Measurements from ENCODE around the gene KIF25. TPM values are rescaled to one million over a fixed set of nuclear protein-coding genes. Genes with fewer than 3 reads are reported as not detected.
"Not testable (repeated sequence)": the region's sequence is repeated elsewhere in the genome, so short reads cannot be mapped to it uniquely, and the experiment has no call there.

The KIF25 gene
- total RNA-seq, 1 experiment from 2014 or later, result not detected

DNA sequence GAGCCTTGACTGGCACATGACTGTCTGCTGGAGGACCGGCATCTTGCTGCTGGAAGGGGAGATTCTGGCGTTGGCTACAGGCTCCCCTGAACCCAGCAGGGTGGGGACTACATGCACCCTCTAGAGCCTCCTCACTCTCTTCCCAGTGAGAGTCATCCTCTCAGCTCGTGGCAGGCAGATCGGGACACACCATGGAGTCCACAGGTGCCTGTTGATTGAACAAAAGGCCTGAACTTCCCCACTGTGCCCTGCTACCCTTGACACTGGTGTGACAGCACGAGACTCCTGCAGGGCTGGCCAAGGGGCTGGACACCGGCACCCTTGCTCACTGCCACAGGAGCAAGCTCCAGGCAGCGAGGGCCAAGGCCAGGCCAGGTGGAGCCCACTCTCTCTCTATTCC lies 73.3 kb downstream of the KIF25 start:
- DNase-seq (ENCODE audit: low read depth), result no peak

DNA sequence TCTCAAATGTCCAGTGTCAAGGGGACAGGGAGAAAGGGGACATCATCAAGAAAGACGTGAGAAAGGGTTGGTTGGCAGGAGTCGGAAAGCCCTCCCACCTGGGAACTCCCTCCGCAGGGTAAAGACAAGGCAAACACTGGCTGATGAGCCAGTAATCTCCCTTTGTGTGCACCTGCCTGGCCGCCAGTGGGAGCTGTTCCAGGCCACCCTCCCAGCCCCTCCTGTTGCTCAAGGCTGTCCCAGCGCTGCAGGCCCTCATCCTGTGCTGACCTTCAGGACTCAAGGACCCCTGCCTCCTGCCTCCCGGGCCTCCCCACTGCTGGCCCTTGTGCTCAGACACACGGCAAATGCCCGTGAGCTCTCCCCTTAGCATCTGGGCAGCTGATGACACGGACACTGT lies 74.1 kb downstream of the KIF25 start:
- DNase-seq (ENCODE audit: low read depth), result peak; percentile 14

DNA sequence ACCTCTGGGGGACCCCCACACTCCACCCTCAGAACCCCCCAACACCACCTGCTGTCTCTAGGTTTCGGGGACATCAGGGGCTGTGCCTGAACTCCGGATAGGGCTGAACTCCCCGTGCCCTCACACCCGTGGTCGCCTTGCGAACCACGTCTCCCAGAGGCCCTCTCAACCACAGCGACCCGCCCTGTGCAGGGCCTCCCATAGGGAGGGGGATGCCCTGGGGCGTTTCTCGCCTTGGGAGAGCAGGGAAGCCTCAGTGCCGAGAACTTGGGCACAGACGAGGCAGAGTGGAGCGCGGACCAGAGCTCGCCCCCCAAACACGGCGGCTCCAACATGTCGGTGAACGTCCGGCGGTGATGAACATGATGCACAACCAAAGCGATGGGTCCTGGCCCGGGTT lies 74.8 kb downstream of the KIF25 start:
- no peak for DNase-seq (ENCODE audit: low read depth)

GRCh38 chr6:168072730-168073129 lies 75.3 kb downstream of the KIF25 start:
- DNase-seq (ENCODE audit: low read depth), result no peak

DNA sequence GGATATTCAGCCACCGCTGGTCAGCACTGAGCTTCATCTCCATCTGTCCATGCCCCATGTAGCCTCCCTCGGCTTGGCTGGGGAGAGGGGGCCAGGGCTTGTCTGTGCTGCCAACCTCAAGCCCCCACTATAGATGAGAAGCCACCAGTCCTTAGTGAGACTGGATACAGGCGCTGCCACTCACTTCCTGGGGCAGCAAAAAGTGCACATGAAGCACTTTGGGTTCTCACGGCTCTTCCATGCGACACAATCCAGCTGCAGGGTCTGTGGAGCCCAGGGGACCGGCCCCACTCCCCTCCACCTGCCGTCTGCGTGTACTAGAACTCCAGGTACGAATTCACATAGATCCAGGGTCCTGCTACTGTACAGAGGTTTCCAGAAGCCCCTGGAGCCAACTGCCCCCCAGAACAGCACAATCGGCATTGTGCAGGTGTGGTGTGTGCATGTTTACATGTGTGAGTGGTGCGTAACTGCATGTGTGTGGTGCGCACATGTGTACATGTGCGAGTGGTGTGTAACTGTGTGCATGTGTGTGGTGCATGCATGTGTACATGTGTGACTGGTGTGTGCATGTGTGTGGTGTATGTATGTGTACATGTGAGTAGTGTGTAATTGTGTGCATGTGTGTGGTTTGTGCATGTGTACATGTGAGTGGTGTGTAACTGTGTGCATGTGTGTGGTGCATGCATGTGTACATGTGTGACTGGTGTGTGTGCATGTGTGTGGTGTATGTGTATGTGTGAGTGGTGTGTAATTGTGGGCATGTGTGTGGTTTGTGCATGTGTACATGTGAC lies 76.7 kb downstream of the KIF25 start:
- no peak for DNase-seq (ENCODE audit: low read depth)

DNA sequence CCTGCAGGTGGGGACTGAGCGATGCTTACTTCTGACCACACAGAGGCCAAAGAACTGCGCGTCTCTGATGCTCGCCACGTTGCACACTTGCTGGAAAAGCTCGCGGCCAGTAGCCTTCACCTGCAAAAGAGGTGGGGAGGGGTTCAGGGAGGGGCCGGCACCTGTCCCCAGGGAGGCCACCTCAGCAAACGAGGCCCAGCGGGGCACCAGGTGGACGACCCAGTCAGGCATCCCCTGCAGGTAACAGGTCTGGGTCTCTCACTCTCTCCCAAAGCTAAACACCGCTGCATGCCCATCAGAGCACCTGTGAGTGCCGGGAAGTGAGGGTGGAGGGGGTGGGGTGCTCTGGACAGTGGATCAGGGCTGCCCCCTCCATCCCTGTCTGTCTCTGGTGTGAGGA lies 77.7 kb downstream of the KIF25 start:
- no peak for DNase-seq (ENCODE audit: low read depth)

DNA sequence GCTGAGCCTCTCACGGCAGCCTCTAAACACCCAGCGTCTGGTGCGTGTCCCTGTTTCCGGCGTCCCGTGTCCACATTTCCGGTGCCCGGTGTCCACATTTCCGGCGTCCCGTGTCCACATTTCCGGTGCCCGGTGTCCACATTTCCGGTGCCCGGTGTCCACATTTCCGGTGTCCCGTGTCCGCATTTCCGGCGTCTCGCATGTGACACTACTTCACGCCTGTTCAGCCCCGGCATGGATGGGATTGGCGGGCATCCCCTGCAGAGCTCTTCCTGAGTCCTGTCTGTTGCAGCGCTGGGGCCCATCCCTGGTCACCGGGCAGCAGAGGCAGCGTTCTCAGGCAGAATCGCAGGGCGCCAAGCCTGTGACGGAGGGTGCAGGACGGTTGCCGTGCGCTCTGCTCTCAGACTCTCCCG lies 78.3 kb downstream of the KIF25 start:
- no peak for DNase-seq (ENCODE audit: low read depth)

DNA sequence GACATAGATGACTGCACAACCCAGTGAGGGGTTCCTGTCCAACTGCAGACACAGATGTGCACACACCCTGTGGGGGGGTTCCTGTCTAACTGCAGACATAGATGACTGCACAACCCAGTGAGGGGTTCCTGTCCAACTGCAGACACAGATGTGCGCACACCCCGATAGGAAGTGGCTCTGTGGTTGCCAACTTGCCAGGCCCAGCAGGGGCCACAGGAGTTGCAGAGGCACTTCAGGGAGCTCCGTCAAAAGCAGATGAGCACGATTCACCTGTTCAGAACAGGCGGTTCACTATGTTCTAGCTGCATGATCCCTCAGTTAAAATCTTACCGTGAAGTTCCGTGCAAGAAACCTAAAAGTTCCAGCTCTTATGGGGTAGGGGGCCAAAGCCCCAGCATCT lies 79.9 kb downstream of the KIF25 start:
- not testable (repeated sequence) for DNase-seq (ENCODE audit: low read depth)

GRCh38 chr6:168078175-168078942 lies 80.9 kb downstream of the KIF25 start:
- no peak for DNase-seq (ENCODE audit: low read depth)

DNA sequence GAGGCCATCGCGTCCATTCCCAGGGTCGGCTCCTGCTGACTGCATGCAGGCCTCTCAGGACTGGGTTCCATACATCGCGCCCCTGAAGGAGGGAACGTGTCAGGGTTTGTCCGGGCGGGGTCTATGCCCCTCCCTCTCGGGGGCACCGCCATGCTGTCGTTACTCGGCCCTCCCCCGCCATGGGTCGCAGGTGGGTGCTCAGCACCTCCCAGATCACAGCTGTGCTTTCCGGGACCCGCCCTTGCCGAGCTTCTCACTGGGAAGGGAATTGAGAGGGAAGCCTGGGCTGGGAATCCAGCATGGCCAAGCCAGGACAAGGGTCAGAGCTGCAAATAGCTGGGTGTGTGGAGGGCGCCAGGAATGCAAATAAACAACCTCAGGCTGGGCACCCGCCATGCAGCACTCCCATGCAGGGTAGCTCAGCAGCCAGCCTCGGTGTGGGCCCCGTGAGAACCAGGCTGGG lies 81.5 kb downstream of the KIF25 start, which contains the start of gene FRMD1:
FRMD1 (minus strand) TSS at position 270 of the 463 bp plus-strand sequence; CDS start at position 152, 118 bp downstream.
- DNase-seq (ENCODE audit: low read depth), result no peak

DNA sequence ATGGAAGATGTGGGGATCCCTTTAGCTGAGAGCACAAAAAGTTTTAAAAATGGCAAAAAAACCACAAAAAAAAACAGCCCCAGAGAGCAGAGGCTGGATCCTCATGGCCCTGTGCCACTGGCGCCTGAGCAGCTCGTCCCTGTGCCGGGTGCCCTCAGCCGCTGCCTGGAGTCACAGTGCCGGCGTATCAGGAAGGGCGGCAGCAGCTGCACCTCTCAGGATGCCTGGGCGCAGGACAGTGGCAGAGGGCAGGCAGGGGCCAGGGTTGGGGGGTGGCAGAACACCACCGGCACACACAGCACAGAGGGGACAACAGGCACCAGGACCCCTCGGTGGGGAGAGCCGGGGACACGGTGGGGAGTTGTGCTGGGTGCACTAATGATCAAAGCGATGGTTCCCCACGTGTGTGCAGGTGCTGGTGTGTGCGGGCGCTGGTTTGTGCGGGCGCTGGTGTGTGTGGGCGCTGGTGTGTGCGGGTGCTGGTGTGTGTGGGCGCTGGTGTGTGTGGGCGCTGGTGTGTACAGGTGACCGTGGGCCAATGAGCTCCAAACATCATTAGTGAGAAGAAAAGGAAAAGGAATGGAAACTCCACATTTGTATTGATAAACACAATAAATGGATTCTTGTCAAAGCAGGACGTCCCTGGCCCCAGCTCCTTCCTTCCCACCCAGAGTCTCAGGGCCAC lies 83.1 kb downstream of the KIF25 start:
- DNase-seq (ENCODE audit: low read depth), result no peak

GRCh38 chr6:168081858-168082546 lies 84.5 kb downstream of the KIF25 start:
- DNase-seq (ENCODE audit: low read depth), result no peak

GRCh38 chr6:168082860-168083513 lies 85.5 kb downstream of the KIF25 start:
- no peak for DNase-seq (ENCODE audit: low read depth)

GRCh38 chr6:168083514-168083885 lies 86.0 kb downstream of the KIF25 start:
- DNase-seq (ENCODE audit: low read depth), result no peak

DNA sequence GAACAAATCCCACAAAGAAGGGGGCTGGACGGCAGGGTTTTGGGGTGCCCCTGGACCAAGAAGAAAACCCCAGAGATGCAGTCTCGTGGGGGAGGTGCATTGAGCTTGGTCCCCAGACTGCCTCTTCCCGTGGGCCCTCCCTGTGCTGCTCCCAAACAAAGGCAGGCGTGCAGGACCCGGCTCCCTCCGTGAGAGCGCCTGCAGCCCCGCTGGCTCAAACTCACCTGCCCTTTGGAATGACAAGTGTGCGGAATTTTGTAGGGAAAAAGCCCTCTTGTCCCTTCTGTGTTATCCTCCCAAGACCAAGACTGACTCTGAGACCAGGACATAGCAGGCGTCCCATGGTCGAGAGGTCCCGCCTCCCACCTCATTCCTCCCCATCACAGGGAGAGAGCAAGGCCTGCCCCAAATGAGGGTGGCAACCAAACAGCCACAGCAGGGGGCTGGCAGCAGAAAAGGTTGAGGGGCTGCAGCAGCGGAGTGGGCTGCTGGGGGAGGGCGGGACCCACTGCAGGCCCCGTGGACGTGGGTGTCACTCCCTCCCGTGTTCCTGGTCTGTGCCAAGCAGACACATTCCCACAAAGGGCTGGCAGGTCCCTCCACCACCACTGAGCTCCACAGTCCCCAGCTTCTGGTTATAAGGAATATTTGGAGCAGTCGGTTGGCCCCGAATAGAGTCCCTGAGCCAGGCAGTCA lies 87.1 kb downstream of the KIF25 start:
- DNase-seq (ENCODE audit: low read depth), result no peak

- DNase-seq (ENCODE audit: low read depth), result no peak
Observed at GRCh38 chr6:168086066-168086465, 88.6 kb downstream of the KIF25 start.

DNA sequence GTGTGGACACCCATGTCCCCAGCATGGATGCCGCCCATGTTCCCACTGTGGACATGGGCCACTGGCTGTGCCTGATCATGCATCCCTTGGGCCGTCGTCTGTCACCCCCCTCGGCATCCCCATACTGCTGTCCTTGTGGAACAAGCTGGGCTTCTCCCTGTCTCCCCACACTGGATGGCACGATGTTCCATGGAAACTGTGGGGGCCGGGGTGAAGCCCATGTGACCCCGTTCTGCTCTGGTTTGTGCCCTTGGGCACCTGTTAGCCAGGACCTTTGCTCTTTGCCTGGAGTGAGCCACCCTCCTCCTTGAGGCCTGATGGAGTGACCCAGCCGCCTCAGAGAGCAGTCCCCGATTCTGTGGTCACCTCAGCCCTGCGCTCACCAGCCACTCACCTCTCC lies 89.1 kb downstream of the KIF25 start:
- DNase-seq (ENCODE audit: low read depth), result no peak

- no peak for DNase-seq (ENCODE audit: low read depth)
Observed at GRCh38 chr6:168087436-168088160, 90.1 kb downstream of the KIF25 start.

- no peak for DNase-seq (ENCODE audit: low read depth)
Observed at GRCh38 chr6:168088161-168089053, 90.9 kb downstream of the KIF25 start.
